ENCODE data around the gene DDX24. TPM values are rescaled to one million over a fixed set of nuclear protein-coding genes. Genes with fewer than 3 reads are reported as not detected.

The DDX24 gene
- total and polyA plus RNA-seq, 7 experiments from 2014 or later, result 190 to 438 (median 320) TPM

- no peaks in the 10 kb centered on the region for H3K36me3 ChIP-seq (ENCODE audit: control insufficient read depth in 2 of 3, insufficient read depth in 3 of 3, low read length in 3 of 3)
- H3K27ac ChIP-seq (ENCODE audit: low read depth, low read length), result no peak overlapping the region
- H3K27me3 Mint-ChIP-seq, result peaks cover 0 to 6% (median 0%) of the 10 kb centered on the region in 5 donors
- DNase-seq (no peak), ATAC-seq (no peak)
- no peak overlapping the region for H3K4me3 ChIP-seq (ENCODE audit: low read length)
- peaks cover 13 to 41% (median 31%) of the 10 kb centered on the region in 7 donors for H3K4me1 Mint-ChIP-seq
- H3K4me1 ChIP-seq (ENCODE audit: control insufficient read depth in 2 of 2, insufficient read depth in 2 of 2, low read length in 2 of 2), result peaks cover 11 to 15% of the 10 kb centered on the region in 2 donors
- CTCF ChIA-PET, result interaction anchor here (0.7 kb wide), 2 partner anchors 10 to 784 kb away, joined by 3 read pairs; no protein-coding TSS in a partner anchor
- H3K27me3 ChIP-seq (ENCODE audit: control insufficient read depth in 2 of 2, insufficient read depth in 2 of 2, low read length in 2 of 2), result no peaks in the 10 kb centered on the region
- POLR2A ChIA-PET, result no interaction called here
- peak overlapping the region in 1 of 9 donors; percentile 32 for H3K27ac Mint-ChIP-seq
- intact Hi-C loops (cut with micrococcal nuclease), result no loop called here
- H3K36me3 Mint-ChIP-seq, result peaks cover 0 to 2% (median 0%) of the 10 kb centered on the region in 5 donors
- peaks cover 0 to 3% (median 0%) of the 10 kb centered on the region in 11 donors for H3K9me3 Mint-ChIP-seq
- no peaks in the 10 kb centered on the region for H3K9me3 ChIP-seq (ENCODE audit: control insufficient read depth in 2 of 3, low read length in 3 of 3)
- H3K4me3 Mint-ChIP-seq, result no peak overlapping the region
Measured at GRCh38 chr14:94014382-94014781, 66.6 kb downstream of the DDX24 start.

DNA sequence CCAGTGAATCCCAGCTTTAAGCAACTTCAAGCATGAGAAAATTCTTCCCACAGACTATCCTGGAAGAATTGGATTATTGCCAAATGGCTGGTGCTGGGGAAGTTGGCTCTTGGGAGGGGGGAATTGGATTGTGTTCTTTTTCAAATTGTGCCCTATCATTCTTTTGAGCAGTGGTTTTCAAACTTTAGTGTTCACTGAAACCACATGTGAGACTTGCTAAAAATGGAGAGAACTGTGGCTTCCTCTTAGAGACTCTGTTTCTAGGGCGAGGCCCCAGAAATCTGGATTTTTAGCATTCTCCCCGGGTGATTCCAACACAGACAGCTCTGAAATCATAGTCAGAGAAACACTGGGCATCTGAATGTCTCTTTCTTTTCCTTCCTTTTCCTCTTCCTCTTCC is 69.2 kb downstream of the DDX24 start:
- CTCF ChIA-PET, result interaction anchor here (0.7 to 1.0 kb wide), 2 partner anchors 14 to 30 kb away, joined by 3 to 4 read pairs; partner anchors contain the start of gene CCDC197
- Mint-ChIP-seq H3K36me3 (peaks cover 0 to 2% (median 0%) of the 10 kb centered on the region in 5 donors), H3K9me3 (no peaks in the 10 kb centered on the region), H3K4me3 (peak overlapping the region; percentile 7 to 81 (median 54)), H3K4me1 (peaks cover 13 to 57% (median 36%) of the 10 kb centered on the region in 7 donors), H3K27me3 (peaks cover 0 to 4% (median 0%) of the 10 kb centered on the region in 5 donors), H3K27ac (peak overlapping the region in 6 of 9 donors; percentile 10 to 83 (median 44))
- Histone ChIP-seq H3K4me1 (ENCODE audit: control insufficient read depth in 2 of 2, insufficient read depth in 2 of 2, low read length in 2 of 2) (peaks cover 15 to 17% of the 10 kb centered on the region in 2 donors), H3K36me3 (ENCODE audit: control insufficient read depth in 2 of 3, insufficient read depth in 3 of 3, low read length in 3 of 3) (no peaks in the 10 kb centered on the region), H3K4me3 (ENCODE audit: low read length) (no peak overlapping the region), H3K9me3 (ENCODE audit: control insufficient read depth in 2 of 3, low read length in 3 of 3) (no peaks in the 10 kb centered on the region), H3K27me3 (ENCODE audit: control insufficient read depth in 2 of 2, insufficient read depth in 2 of 2, low read length in 2 of 2) (no peaks in the 10 kb centered on the region), H3K27ac (ENCODE audit: low read depth, low read length) (no peak overlapping the region)
- DNase-seq (peak in 7 of 9 donors; percentile 30 to 57 (median 49)), ATAC-seq (peak; percentile 81)
- intact Hi-C loops (cut with micrococcal nuclease), result loop anchor here in 1 of 2 donors (2.0 kb wide), 1 partner anchor 15 kb away; the partner anchor contains the start of gene OTUB2
- POLR2A ChIA-PET, result interaction anchor here (0.9 to 1.7 kb wide), 3 partner anchors 9 to 52 kb away, joined by 3 to 4 read pairs (median 4); no protein-coding TSS in a partner anchor

DNA sequence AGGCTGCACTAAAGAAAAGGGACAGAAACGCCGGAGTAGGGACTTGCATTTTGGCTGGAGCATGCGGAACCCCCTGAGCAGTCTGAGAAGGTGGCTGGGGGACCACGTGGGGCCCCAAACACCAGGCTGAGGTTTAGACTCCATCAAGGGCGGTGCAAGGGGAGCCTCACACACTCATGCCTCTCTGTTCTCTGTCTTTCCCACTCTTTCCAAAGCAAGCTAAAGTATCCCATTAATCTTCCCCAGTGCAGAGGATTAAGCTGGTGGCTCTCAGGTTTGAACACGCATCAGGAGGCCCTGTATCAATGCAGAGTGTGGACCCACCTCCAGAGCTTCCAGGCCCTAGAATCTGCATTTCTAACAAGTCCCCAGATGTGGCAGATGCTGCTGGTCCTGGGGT is 70.4 kb downstream of the DDX24 start:
- Mint-ChIP-seq H3K36me3 (peaks cover 0 to 2% (median 0%) of the 10 kb centered on the region in 5 donors), H3K27me3 (peaks cover 0 to 4% (median 2%) of the 10 kb centered on the region in 5 donors), H3K27ac (peak overlapping the region in 2 of 9 donors; percentile 5 to 21), H3K4me1 (peaks cover 13 to 57% (median 36%) of the 10 kb centered on the region in 7 donors), H3K4me3 (peak overlapping the region in 3 of 10 donors; percentile 16 to 76 (median 25)), H3K9me3 (no peaks in the 10 kb centered on the region)
- Histone ChIP-seq H3K27me3 (ENCODE audit: control insufficient read depth in 2 of 2, insufficient read depth in 2 of 2, low read length in 2 of 2) (no peaks in the 10 kb centered on the region), H3K36me3 (ENCODE audit: control insufficient read depth in 2 of 3, insufficient read depth in 3 of 3, low read length in 3 of 3) (no peaks in the 10 kb centered on the region), H3K4me1 (ENCODE audit: control insufficient read depth in 2 of 2, insufficient read depth in 2 of 2, low read length in 2 of 2) (peaks cover 15 to 17% of the 10 kb centered on the region in 2 donors), H3K4me3 (ENCODE audit: low read length) (no peak overlapping the region), H3K9me3 (ENCODE audit: control insufficient read depth in 2 of 3, low read length in 3 of 3) (no peaks in the 10 kb centered on the region), H3K27ac (ENCODE audit: low read depth, low read length) (no peak overlapping the region)
- no peak for ATAC-seq
- CTCF ChIA-PET, result interaction anchor here (0.6 to 1.0 kb wide), 2 partner anchors 36 to 71 kb away, joined by 3 read pairs; no protein-coding TSS in a partner anchor
- intact Hi-C loops (cut with micrococcal nuclease), result no loop called here
- POLR2A ChIA-PET, result interaction anchor here (0.7 to 1.7 kb wide), 3 partner anchors 10 to 52 kb away, joined by 3 to 4 read pairs (median 4); no protein-coding TSS in a partner anchor
- no peak for DNase-seq

DNA sequence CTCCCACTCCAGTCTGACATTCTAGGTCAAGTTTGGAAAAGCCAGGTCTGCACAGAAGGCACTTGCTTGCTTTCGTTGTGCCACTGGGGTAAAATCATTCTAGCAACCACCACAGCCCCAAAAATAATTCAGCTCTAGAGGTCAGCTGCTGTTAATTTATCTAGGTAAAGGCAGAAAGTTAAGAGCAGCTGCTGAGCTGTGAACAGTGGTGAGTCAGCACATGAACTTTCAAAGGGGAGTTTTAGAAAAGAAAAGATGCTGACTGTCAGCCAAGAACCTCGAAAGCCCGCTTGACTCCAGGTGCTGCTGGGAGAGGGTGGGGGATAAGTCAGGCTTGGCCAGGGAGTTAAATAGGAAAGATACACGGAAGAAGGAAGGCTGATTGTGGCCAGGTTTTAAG is 71.2 kb downstream of the DDX24 start:
- intact Hi-C loops (cut with micrococcal nuclease), result no loop called here
- no peak for DNase-seq
- Histone ChIP-seq H3K4me1 (ENCODE audit: control insufficient read depth in 2 of 2, insufficient read depth in 2 of 2, low read length in 2 of 2) (peaks cover 15 to 17% of the 10 kb centered on the region in 2 donors), H3K27me3 (ENCODE audit: control insufficient read depth in 2 of 2, insufficient read depth in 2 of 2, low read length in 2 of 2) (no peaks in the 10 kb centered on the region), H3K9me3 (ENCODE audit: control insufficient read depth in 2 of 3, low read length in 3 of 3) (no peaks in the 10 kb centered on the region), H3K4me3 (ENCODE audit: low read length) (no peak overlapping the region), H3K27ac (ENCODE audit: low read depth, low read length) (no peak overlapping the region), H3K36me3 (ENCODE audit: control insufficient read depth in 2 of 3, insufficient read depth in 3 of 3, low read length in 3 of 3) (no peaks in the 10 kb centered on the region)
- H3K9me3 Mint-ChIP-seq, result no peaks in the 10 kb centered on the region
- H3K27me3 Mint-ChIP-seq, result peaks cover 5 to 12% (median 6%) of the 10 kb centered on the region in 5 donors
- H3K36me3 Mint-ChIP-seq, result peaks cover 0 to 2% (median 0%) of the 10 kb centered on the region in 5 donors
- peak overlapping the region in 3 of 9 donors; percentile 23 to 81 (median 75) for H3K27ac Mint-ChIP-seq
- H3K4me3 Mint-ChIP-seq, result peak overlapping the region in 2 of 10 donors; percentile 14 to 59
- no peak for ATAC-seq
- H3K4me1 Mint-ChIP-seq, result peaks cover 13 to 62% (median 36%) of the 10 kb centered on the region in 7 donors
- ChIA-PET CTCF (interaction anchor here (1.7 kb wide), 1 partner anchor 70 kb away, joined by 5 read pairs; no protein-coding TSS in a partner anchor), POLR2A (no interaction called here)

DNA sequence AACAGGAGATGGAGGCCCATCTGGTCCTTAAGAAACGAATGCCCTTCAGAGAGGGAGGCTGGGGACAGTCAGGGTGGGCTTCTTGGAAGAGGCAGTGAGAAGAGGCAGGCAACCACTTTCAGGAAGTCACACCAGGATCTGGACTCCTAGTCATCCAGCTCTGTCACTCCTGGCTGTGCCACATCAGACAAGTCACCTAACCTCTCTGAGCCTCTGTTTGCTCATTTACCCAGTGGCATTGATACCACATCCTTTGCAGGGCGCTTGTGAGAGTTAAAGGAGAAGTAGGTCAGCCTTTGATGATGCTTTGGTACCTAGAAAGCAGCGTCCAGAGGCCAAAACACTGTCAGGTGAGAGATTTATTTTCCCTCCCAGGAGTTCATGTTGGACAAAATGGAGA is 72.8 kb downstream of the DDX24 start:
- H3K9me3 Mint-ChIP-seq, result peaks cover 0 to 2% (median 0%) of the 10 kb centered on the region in 11 donors
- H3K27ac Mint-ChIP-seq, result peak overlapping the region in 1 of 9 donors; percentile 68
- Histone ChIP-seq H3K9me3 (ENCODE audit: control insufficient read depth in 2 of 3, low read length in 3 of 3) (no peaks in the 10 kb centered on the region), H3K4me1 (ENCODE audit: control insufficient read depth in 2 of 2, insufficient read depth in 2 of 2, low read length in 2 of 2) (peaks cover 15 to 17% of the 10 kb centered on the region in 2 donors), H3K27ac (ENCODE audit: low read depth, low read length) (no peak overlapping the region), H3K4me3 (ENCODE audit: low read length) (no peak overlapping the region), H3K27me3 (ENCODE audit: control insufficient read depth in 2 of 2, insufficient read depth in 2 of 2, low read length in 2 of 2) (no peaks in the 10 kb centered on the region), H3K36me3 (ENCODE audit: control insufficient read depth in 2 of 3, insufficient read depth in 3 of 3, low read length in 3 of 3) (no peaks in the 10 kb centered on the region)
- POLR2A ChIA-PET, result no interaction called here
- no peak for DNase-seq
- H3K4me3 Mint-ChIP-seq, result no peak overlapping the region
- intact Hi-C loops (cut with micrococcal nuclease), result no loop called here
- peaks cover 0 to 2% (median 0%) of the 10 kb centered on the region in 5 donors for H3K36me3 Mint-ChIP-seq
- peaks cover 6 to 19% (median 8%) of the 10 kb centered on the region in 5 donors for H3K27me3 Mint-ChIP-seq
- CTCF ChIA-PET, result interaction anchor here (0.6 to 1.7 kb wide), 2 partner anchors 68 to 425 kb away, joined by 5 to 6 read pairs; no protein-coding TSS in a partner anchor
- ATAC-seq, result no peak
- H3K4me1 Mint-ChIP-seq, result peaks cover 13 to 60% (median 33%) of the 10 kb centered on the region in 7 donors

- no peak for ATAC-seq
- ChIA-PET CTCF (interaction anchor here (0.6 to 9.9 kb wide), 8 partner anchors 9 to 176 kb away, joined by 3 to 139 read pairs (median 4); no protein-coding TSS in a partner anchor), POLR2A (interaction anchor here (0.6 kb wide), 1 partner anchor 8 kb away, joined by 3 read pairs; no protein-coding TSS in a partner anchor)
- Mint-ChIP-seq H3K36me3 (peaks cover 0 to 2% (median 0%) of the 10 kb centered on the region in 5 donors), H3K27me3 (peaks cover 6 to 20% (median 8%) of the 10 kb centered on the region in 5 donors), H3K27ac (no peak overlapping the region), H3K4me1 (peaks cover 5 to 50% (median 22%) of the 10 kb centered on the region in 7 donors), H3K4me3 (no peak overlapping the region), H3K9me3 (peaks cover 0 to 2% (median 0%) of the 10 kb centered on the region in 11 donors)
- Histone ChIP-seq H3K4me3 (ENCODE audit: low read length) (no peak overlapping the region), H3K27ac (ENCODE audit: low read depth, low read length) (no peak overlapping the region), H3K36me3 (ENCODE audit: control insufficient read depth in 2 of 3, insufficient read depth in 3 of 3, low read length in 3 of 3) (no peaks in the 10 kb centered on the region), H3K9me3 (ENCODE audit: control insufficient read depth in 2 of 3, low read length in 3 of 3) (no peaks in the 10 kb centered on the region), H3K4me1 (ENCODE audit: control insufficient read depth in 2 of 2, insufficient read depth in 2 of 2, low read length in 2 of 2) (peaks cover 6 to 10% of the 10 kb centered on the region in 2 donors), H3K27me3 (ENCODE audit: control insufficient read depth in 2 of 2, insufficient read depth in 2 of 2, low read length in 2 of 2) (no peaks in the 10 kb centered on the region)
- no peak for DNase-seq
- intact Hi-C loops (cut with micrococcal nuclease), result loop anchor here in 1 of 2 donors (1.0 kb wide), 1 partner anchor 66 kb away; no protein-coding TSS in a partner anchor
Measured at GRCh38 chr14:94005324-94006073, 75.5 kb downstream of the DDX24 start.

All from naive thymus-derived CD4-positive, alpha-beta T cell (primary cell).